Stomach (tissue), 9 donors: ENCODE measurements around the gene MPP1. TPM values are rescaled to one million over a fixed set of nuclear protein-coding genes. Genes with fewer than 3 reads are reported as not detected.

Source experiments
- DNase-seq, 2 donors: peaks; one replicate each; pipeline versions ENCODE4 v3.0.0 to v3.0.0-alpha.2; 2013 to 2019
- H3K27ac ChIP-seq, 5 donors: fragments of 200-600 bp in 4 of 5; sonication (generic) in 4 of 5; one replicate each; pipeline ENCODE4 v1.5.1; 2013 to 2019; ENCODE audit warnings: mild to moderate bottlenecking in 1 of 5, moderate library complexity in 1 of 5
- H3K27me3 ChIP-seq, 3 donors: fragments of 200-600 bp; sonication (generic); one replicate each; pipeline ENCODE4 v1.5.1; 2017 to 2019; ENCODE audit warnings: mixed run types in 1 of 3
- H3K36me3 ChIP-seq, 4 donors: fragments of 200-600 bp; sonication (generic); 1 replicate in 3 of 4; 2 replicates in 1 of 4; pipeline ENCODE4 v1.5.1; 2016 to 2019
- H3K4me1 ChIP-seq, 4 donors: fragments of 200-600 bp; sonication (generic); one replicate each; pipeline ENCODE4 v1.5.1; 2016 to 2019
- H3K4me3 ChIP-seq, 4 donors: fragments of 200-600 bp; sonication (generic) in 3 of 4; one replicate each; pipeline ENCODE4 v1.5.1; 2016 to 2019; ENCODE audit warnings: mild to moderate bottlenecking in 1 of 4
- H3K9me3 ChIP-seq, 4 donors: fragments of 200-600 bp; sonication (generic); one replicate each; pipeline ENCODE4 v1.5.1; 2016 to 2019
- EP300 ChIP-seq: sonication (generic); formaldehyde crosslinking; IDR thresholded peaks from one replicate; pipeline ENCODE4 v1.6.1; 2017; ENCODE audit warnings: antibody characterized with exemption
- POLR2A ChIP-seq, 4 donors: fragments of 450-650 bp; IDR thresholded peaks; one replicate each; pipeline ENCODE4 v1.6.1; 2016; ENCODE audit warnings: antibody characterized with exemption in 4 of 4, control low read depth in 2 of 4, mild to moderate bottlenecking in 1 of 4, moderate library complexity in 1 of 4
- POLR2AphosphoS5 ChIP-seq, 3 donors: sonication (generic); formaldehyde crosslinking; IDR thresholded peaks; one replicate each; pipeline ENCODE4 v1.6.1; 2016; ENCODE audit warnings: antibody characterized with exemption in 3 of 3
- WGBS, 5 donors: extraction: QIAGEN DNeasy Blood & Tissue Kit in 3 of 5; methylation state at CpG; one replicate each; pipeline versions ENCODE4 v1.1.5 to v1.1.7; 2013 to 2018; 5-methylcytosine and 5-hydroxymethylcytosine counted together
- intact Hi-C: fragments of 100-400 bp; cut with DNase I; formaldehyde crosslinking; loops from one replicate; pipeline ENCODE4 v1.15.1; 2023; ENCODE audit warnings: low total_unique reads
- polyA plus RNA-seq, 3 donors: library from polyadenylated mRNA; stranded (reverse); fragments of 200-250 nt; gene quantifications; one replicate each; pipeline ENCODE4 v1.2.3, GENCODE V29; 2013
- total RNA-seq, 5 donors: library from RNA; depleted of rRNA; stranded (reverse); fragments of >200 nt; gene quantifications; one replicate each; pipeline versions ENCODE4 v1.1.0 to v1.2.3, GENCODE V29; 2014 to 2016
- TF ChIP-seq, protein P1 (sequence below), 7 experiments: fragments of 450-650 bp in 4 of 7; fragments of 200-600 bp in 3 of 7; sonication (generic) in 3 of 7; IDR thresholded peaks; one replicate each; pipeline ENCODE4 v1.5.1; 2016 to 2019; ENCODE audit warnings: antibody characterized with exemption in 7 of 7, control low read depth in 2 of 7, mild to moderate bottlenecking in 1 of 7
- donor health status: healthy with polysubstance abuse.
- donor health status: Bipolar disorder and iron deficiency.
- donor health status: healthy.

The MPP1 gene
- total and polyA plus RNA-seq, 8 donors = 3.5 to 26.4 (median 9.1) TPM

- 13 to 55% (median 26%) methylated on average over 6 of the region's 6 CpGs for WGBS, 5 donors
- TF ChIP-seq, protein P1, sequence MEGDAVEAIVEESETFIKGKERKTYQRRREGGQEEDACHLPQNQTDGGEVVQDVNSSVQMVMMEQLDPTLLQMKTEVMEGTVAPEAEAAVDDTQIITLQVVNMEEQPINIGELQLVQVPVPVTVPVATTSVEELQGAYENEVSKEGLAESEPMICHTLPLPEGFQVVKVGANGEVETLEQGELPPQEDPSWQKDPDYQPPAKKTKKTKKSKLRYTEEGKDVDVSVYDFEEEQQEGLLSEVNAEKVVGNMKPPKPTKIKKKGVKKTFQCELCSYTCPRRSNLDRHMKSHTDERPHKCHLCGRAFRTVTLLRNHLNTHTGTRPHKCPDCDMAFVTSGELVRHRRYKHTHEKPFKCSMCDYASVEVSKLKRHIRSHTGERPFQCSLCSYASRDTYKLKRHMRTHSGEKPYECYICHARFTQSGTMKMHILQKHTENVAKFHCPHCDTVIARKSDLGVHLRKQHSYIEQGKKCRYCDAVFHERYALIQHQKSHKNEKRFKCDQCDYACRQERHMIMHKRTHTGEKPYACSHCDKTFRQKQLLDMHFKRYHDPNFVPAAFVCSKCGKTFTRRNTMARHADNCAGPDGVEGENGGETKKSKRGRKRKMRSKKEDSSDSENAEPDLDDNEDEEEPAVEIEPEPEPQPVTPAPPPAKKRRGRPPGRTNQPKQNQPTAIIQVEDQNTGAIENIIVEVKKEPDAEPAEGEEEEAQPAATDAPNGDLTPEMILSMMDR (IDR thresholded peaks at IDR 0.05) = no peak
- no peak for TF ChIP-seq POLR2AphosphoS5 (IDR thresholded peaks at IDR 0.05)
- no peak for TF ChIP-seq POLR2A (IDR thresholded peaks at IDR 0.05)
- no peak for TF ChIP-seq EP300
- DNase-seq = peak in 1 of 2 donors; percentile 30
- Histone ChIP-seq H3K27me3 (peaks cover 0 to 7% (median 0%) of the 10 kb centered on the region in 3 donors), H3K4me3 (peak overlapping the region; percentile 47 to 56 (median 50)), H3K4me1 (peaks cover 0 to 28% (median 7%) of the 10 kb centered on the region in 4 donors), H3K27ac (peak overlapping the region in 4 of 5 donors; percentile 71 to 83 (median 82)), H3K9me3 (no peaks in the 10 kb centered on the region), H3K36me3 (no peaks in the 10 kb centered on the region)
- intact Hi-C loops = no loop called here
Observed at GRCh38 chrX:154749856-154750255, 55.4 kb downstream of the MPP1 start.

GRCh38 chrX:154748712-154749339 is 56.5 kb downstream of the MPP1 start:
- DNase-seq = peak in 1 of 2 donors; percentile 79
- Histone ChIP-seq H3K36me3 (no peaks in the 10 kb centered on the region), H3K27me3 (peaks cover 0 to 7% (median 0%) of the 10 kb centered on the region in 3 donors), H3K4me3 (peak overlapping the region in 1 of 4 donors; percentile 52), H3K27ac (peak overlapping the region in 4 of 5 donors; percentile 26 to 41 (median 31)), H3K9me3 (no peaks in the 10 kb centered on the region), H3K4me1 (peaks cover 0 to 28% (median 7%) of the 10 kb centered on the region in 4 donors)
- intact Hi-C loops = no loop called here
- WGBS, 5 donors = 19 to 26% (median 24%) methylated on average over 11 of the region's 11 CpGs
- TF ChIP-seq EP300 = no peak
- TF ChIP-seq POLR2A (IDR thresholded peaks at IDR 0.05) = no peak
- TF ChIP-seq, protein P1 (IDR thresholded peaks at IDR 0.05) = peak in 5 of 7 experiments; percentile 34 to 68 (median 65)

DNA sequence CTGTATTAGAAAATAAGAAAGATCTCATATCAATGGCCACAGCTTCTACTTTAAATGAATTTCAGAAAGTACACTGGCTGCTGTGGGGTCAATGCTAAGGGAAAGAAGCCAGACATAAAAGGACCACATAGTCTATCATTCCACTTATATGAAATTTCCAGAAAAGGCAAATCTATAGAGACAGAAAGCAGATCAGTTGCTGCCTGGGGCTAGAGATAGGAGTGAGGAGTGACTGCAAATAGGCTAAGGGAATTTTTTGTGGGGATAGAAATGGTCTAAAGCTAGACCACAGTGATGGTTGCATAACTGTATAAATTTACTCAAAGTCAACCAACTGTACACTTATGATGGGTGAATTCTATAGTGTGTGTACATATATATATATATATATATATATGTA is 62.7 kb downstream of the MPP1 start:
- no peaks in the 10 kb centered on the region for H3K9me3 ChIP-seq
- no peak for TF ChIP-seq POLR2AphosphoS5 (IDR thresholded peaks at IDR 0.05)
- TF ChIP-seq, protein P1 (IDR thresholded peaks at IDR 0.05) = no peak
- no peak for TF ChIP-seq EP300
- no peak for DNase-seq
- H3K4me3 ChIP-seq = no peak overlapping the region
- intact Hi-C loops = no loop called here
- H3K27ac ChIP-seq = no peak overlapping the region
- H3K4me1 ChIP-seq = peaks cover 0 to 2% (median under 1%) of the 10 kb centered on the region in 4 donors
- no peaks in the 10 kb centered on the region for H3K36me3 ChIP-seq
- peaks cover 0 to 4% (median 0%) of the 10 kb centered on the region in 3 donors for H3K27me3 ChIP-seq

DNA sequence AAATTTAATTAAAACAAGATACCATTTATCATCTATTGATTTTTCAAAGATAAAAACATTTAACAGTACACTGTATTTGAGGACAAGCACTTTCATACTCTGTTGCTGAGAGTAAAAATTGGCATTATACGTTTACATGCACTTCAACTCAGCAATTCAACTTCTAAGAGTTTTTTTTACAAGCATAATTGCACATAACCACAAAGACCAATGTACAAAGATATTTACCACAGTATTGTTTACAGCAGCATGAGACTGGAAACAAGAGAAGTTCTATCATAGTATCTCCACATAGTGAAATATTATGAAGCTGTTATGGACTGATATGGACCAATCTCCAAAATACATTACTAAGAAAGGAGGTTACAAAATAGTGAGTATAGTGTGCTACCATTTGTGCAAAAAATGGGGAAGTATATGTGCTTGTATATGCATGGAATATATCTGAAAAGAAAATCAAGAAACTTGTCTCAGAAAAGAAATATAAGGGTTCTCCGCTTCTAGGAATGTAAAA is 65.3 kb downstream of the MPP1 start:
- TF ChIP-seq EP300 = no peak
- TF ChIP-seq POLR2AphosphoS5 (IDR thresholded peaks at IDR 0.05) = no peak
- TF ChIP-seq, protein P1 (IDR thresholded peaks at IDR 0.05) = no peak
- no peak for TF ChIP-seq POLR2A (IDR thresholded peaks at IDR 0.05)
- Histone ChIP-seq H3K4me1 (peaks cover 3 to 24% (median 9%) of the 10 kb centered on the region in 4 donors), H3K27me3 (peaks cover 0 to 4% (median 0%) of the 10 kb centered on the region in 3 donors), H3K36me3 (no peaks in the 10 kb centered on the region), H3K4me3 (no peak overlapping the region), H3K27ac (no peak overlapping the region), H3K9me3 (no peaks in the 10 kb centered on the region)
- intact Hi-C loops = no loop called here
- WGBS, 5 donors = 67 to 70% (median 69%) methylated on average over 2 of the region's 2 CpGs
- DNase-seq = no peak
